GM08714 (cell line): Measurements from ENCODE around the gene EMC9.

Experiments
- H3K4me3 ChIP-seq: fragments of 200-500 bp; sonication (Bioruptor generic); 2 replicates; pipeline ENCODE4 v1.5.1; 2014; ENCODE audit warnings: mild to moderate bottlenecking, low read length, inconsistent platforms
- ZNF274 ChIP-seq: IDR thresholded peaks from 2 replicates; pipeline ENCODE4 v1.6.1; 2012; ENCODE audit warnings: mild to moderate bottlenecking, low read depth, low read length

The EMC9 gene

DNA sequence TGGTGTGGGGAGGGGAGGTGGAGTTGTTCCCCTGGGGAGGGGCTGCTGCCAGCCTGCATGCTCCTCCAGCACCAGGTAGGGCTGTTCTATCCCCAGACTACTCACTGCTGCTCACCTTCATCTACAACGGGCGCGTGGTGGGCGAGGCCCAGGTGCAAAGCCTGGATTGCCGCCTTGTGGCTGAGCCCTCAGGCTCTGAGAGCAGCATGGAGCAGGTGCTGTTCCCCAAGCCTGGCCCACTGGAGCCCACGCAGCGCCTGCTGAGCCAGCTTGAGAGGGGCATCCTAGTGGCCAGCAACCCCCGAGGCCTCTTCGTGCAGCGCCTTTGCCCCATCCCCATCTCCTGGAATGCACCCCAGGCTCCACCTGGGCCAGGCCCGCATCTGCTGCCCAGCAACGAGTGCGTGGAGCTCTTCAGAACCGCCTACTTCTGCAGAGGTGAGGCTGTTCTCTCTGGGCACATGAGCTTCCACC lies 23.2 kb upstream of the EMC9 start:
- TF ChIP-seq ZNF274: no peak
- no peak overlapping the region for H3K4me3 ChIP-seq

- no peak for TF ChIP-seq ZNF274
- H3K4me3 ChIP-seq: peak overlapping the region; percentile 89
These were observed 20.7 kb upstream of the EMC9 start for GRCh38 chr14:24162093-24162492.

- peak within 1 kb of the TSS; percentile 89 for H3K4me3 ChIP-seq
- no peak for TF ChIP-seq ZNF274
These were observed 19.7 kb upstream of the EMC9 start, which contains the start of gene IRF9 for GRCh38 chr14:24160850-24161804. IRF9 (plus strand) TSS chr14:24161265; CDS start chr14:24162145, 880 bp downstream.

DNA sequence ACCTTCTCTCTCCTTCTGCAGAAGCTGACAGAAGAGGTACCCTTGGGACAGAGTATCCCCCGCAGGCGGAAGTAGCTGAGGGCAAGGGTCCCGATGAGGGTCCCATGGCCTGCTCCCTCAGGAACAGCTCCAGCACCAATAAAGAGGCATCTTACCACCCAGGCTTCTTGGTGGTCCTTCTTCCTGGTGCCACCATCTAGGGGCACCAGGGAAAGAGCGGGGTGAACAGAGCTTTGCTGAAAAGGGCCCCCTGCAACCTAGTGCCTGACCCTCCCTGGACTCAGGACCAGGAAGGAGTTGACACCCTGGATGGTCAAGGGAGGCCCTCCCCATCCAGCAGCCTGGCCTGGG lies 19.1 kb upstream of the EMC9 start:
- TF ChIP-seq ZNF274: no peak
- no peak overlapping the region; the same call in 1 of the 2 replicates for H3K4me3 ChIP-seq

- no peak overlapping the region for H3K4me3 ChIP-seq
- TF ChIP-seq ZNF274: no peak
These were observed 18.5 kb upstream of the EMC9 start for GRCh38 chr14:24159777-24160498.

- no peak overlapping the region for H3K4me3 ChIP-seq
- no peak for TF ChIP-seq ZNF274
These were observed 15.9 kb upstream of the EMC9 start for GRCh38 chr14:24157331-24157730.

- H3K4me3 ChIP-seq: no peak overlapping the region
- no peak for TF ChIP-seq ZNF274
These were observed 15.4 kb upstream of the EMC9 start for GRCh38 chr14:24156840-24157239.

GRCh38 chr14:24155100-24155499 lies 13.7 kb upstream of the EMC9 start:
- TF ChIP-seq ZNF274: no peak
- no peak overlapping the region for H3K4me3 ChIP-seq

- TF ChIP-seq ZNF274: no peak
These were observed 10.2 kb upstream of the EMC9 start for GRCh38 chr14:24151404-24152080.

GRCh38 chr14:24150993-24151392 lies 9.6 kb upstream of the EMC9 start:
- TF ChIP-seq ZNF274: no peak
- H3K4me3 ChIP-seq: no peak overlapping the region

More at GRCh38 chr14:24151404-24152080, 10.2 kb upstream of the EMC9 start:
- H3K4me3 ChIP-seq: no peak overlapping the region

DNA sequence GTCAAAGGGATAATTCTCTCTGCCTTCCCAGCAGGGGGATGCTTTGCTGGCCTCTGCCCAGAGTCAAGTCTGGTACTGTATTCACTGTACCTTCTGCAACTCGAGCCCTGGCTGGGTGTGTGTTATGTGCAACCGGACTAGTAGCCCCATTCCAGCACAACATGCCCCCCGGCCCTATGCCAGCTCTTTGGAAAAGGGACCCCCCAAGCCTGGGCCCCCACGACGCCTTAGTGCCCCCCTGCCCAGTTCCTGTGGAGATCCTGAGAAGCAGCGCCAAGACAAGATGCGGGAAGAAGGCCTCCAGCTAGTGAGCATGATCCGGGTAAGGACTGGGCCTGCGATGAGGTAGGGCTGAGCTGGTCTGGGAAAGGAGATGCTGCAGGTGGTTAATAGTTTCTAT lies 9.2 kb upstream of the EMC9 start:
- TF ChIP-seq ZNF274: no peak
- no peak overlapping the region for H3K4me3 ChIP-seq

GRCh38 chr14:24150061-24150460 lies 8.7 kb upstream of the EMC9 start:
- H3K4me3 ChIP-seq: no peak overlapping the region
- no peak for TF ChIP-seq ZNF274

GRCh38 chr14:24149302-24149969 lies 8.0 kb upstream of the EMC9 start:
- no peak overlapping the region for H3K4me3 ChIP-seq
- TF ChIP-seq ZNF274: no peak
